Measurements from ENCODE around the gene TMEM131L. TPM values are rescaled to one million over a fixed set of nuclear protein-coding genes. Genes with fewer than 3 reads are reported as not detected.

The TMEM131L gene
- total and polyA plus RNA-seq, 4 experiments from 2014 or later = 20.8 to 65.6 (median 53.2) TPM

DNA sequence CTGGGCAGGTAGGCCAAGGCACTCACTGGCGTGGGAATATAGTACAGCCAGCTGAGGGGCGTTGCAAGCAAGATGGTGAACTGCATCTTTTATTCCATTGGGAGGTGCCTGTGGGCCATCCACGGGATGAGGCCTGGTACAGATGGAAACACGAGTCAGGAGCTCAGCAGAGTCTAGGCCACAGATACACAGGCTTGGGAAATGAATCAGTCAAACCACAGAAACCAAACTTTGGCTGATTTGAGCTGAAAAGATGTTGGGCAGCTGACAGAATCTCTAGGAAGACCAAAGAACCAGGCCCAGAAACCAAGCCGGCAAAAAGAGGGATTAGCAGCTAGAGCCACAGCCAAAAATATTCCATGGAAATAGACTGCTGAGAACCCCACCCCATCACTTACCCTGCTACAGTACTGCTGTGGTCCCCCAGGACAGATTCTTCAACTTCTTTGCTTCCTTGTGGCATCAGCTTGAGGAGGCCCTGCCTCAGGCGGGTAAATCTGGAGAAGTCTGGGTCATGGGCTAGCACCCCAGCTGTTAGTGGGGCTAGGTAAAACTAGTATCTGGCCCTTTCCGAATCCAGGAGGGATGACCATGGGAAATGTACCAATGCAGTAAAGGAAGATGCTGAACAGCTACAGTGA is 75.4 kb downstream of the TMEM131L start:
- H3K36me3 ChIP-seq (ENCODE audit: insufficient read depth, low read length) = no peaks in the 10 kb centered on the region
- no peak for DNase-seq
- H3K9me3 ChIP-seq (ENCODE audit: control insufficient read depth in 1 of 2, low read length in 2 of 2) = no peaks in the 10 kb centered on the region
- ChIA-PET CTCF (ENCODE audit: partially characterized antibody) (interaction anchor here (0.7 to 8.0 kb wide), 11 partner anchors 8 to 109 kb away, joined by 3 to 46 read pairs (median 5); partner anchors contain the start of gene TMEM131L), POLR2A (ENCODE audit: partially characterized antibody) (interaction anchor here (0.8 to 1.9 kb wide), 7 partner anchors 9 to 75 kb away, joined by 3 to 10 read pairs (median 3); partner anchors contain the start of gene TMEM131L)
- intact Hi-C loops (cut with micrococcal nuclease) = loop anchor here (1.0 kb wide), 1 partner anchor 19 kb away; no protein-coding TSS in a partner anchor
- peak overlapping the region in 7 of 8 donors; percentile 17 to 77 (median 41) for H3K4me3 Mint-ChIP-seq
- H3K4me1 ChIP-seq (ENCODE audit: insufficient read depth, low read length) = peaks cover 78% of the 10 kb centered on the region
- H3K9me3 Mint-ChIP-seq = no peaks in the 10 kb centered on the region
- H3K27ac Mint-ChIP-seq = peak overlapping the region; percentile 33 to 87 (median 75)
- no peaks in the 10 kb centered on the region for H3K27me3 Mint-ChIP-seq
- H3K27ac ChIP-seq (ENCODE audit: low read depth, low read length) = no peak overlapping the region
- peaks cover 22 to 29% of the 10 kb centered on the region in 2 donors for H3K36me3 Mint-ChIP-seq
- H3K4me3 ChIP-seq (ENCODE audit: low read length in 2 of 2) = no peak overlapping the region
- H3K4me1 Mint-ChIP-seq = peaks cover 51 to 87% (median 74%) of the 10 kb centered on the region in 4 donors
- H3K27me3 ChIP-seq (ENCODE audit: insufficient read depth, low read length) = no peaks in the 10 kb centered on the region

DNA sequence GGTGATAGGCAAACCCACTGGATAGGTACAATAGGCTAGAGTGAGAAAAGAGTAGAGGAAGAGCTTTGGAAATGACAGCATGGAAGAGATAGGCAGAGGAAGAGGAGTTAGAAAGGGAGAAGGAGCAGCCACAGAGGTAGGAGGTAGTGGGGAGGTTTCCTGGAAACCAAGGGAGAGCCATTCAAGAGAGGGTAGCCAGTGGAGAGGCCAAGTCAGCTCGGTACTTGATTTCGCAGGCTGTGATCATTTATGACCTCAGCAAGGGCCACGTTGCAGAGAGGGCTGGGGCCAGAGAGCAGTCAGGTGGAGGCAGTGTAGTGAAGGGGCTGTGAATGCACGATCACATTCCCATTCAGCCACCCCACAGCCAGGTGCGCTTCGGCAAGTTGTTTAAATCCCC is 76.0 kb downstream of the TMEM131L start:
- no peak overlapping the region for H3K27ac ChIP-seq (ENCODE audit: low read depth, low read length)
- H3K4me1 Mint-ChIP-seq = peaks cover 46 to 83% (median 69%) of the 10 kb centered on the region in 4 donors
- DNase-seq = no peak
- peaks cover 18 to 24% of the 10 kb centered on the region in 2 donors for H3K36me3 Mint-ChIP-seq
- no peak overlapping the region for H3K4me3 ChIP-seq (ENCODE audit: low read length in 2 of 2)
- POLR2A ChIA-PET (ENCODE audit: partially characterized antibody) = interaction anchor here (0.8 to 1.9 kb wide), 5 partner anchors 11 to 44 kb away, joined by 3 to 10 read pairs (median 4); no protein-coding TSS in a partner anchor
- no peaks in the 10 kb centered on the region for H3K27me3 Mint-ChIP-seq
- CTCF ChIA-PET (ENCODE audit: partially characterized antibody) = interaction anchor here (0.7 to 8.0 kb wide), 10 partner anchors 9 to 109 kb away, joined by 3 to 46 read pairs (median 6); no protein-coding TSS in a partner anchor
- no peaks in the 10 kb centered on the region for H3K36me3 ChIP-seq (ENCODE audit: insufficient read depth, low read length)
- H3K4me3 Mint-ChIP-seq = peak overlapping the region in 6 of 8 donors; percentile 17 to 77 (median 44)
- no peaks in the 10 kb centered on the region for H3K9me3 Mint-ChIP-seq
- H3K27me3 ChIP-seq (ENCODE audit: insufficient read depth, low read length) = no peaks in the 10 kb centered on the region
- peak overlapping the region; percentile 1 to 87 (median 33) for H3K27ac Mint-ChIP-seq
- intact Hi-C loops (cut with micrococcal nuclease) = no loop called here
- H3K9me3 ChIP-seq (ENCODE audit: control insufficient read depth in 1 of 2, low read length in 2 of 2) = no peaks in the 10 kb centered on the region
- H3K4me1 ChIP-seq (ENCODE audit: insufficient read depth, low read length) = peaks cover 73% of the 10 kb centered on the region

DNA sequence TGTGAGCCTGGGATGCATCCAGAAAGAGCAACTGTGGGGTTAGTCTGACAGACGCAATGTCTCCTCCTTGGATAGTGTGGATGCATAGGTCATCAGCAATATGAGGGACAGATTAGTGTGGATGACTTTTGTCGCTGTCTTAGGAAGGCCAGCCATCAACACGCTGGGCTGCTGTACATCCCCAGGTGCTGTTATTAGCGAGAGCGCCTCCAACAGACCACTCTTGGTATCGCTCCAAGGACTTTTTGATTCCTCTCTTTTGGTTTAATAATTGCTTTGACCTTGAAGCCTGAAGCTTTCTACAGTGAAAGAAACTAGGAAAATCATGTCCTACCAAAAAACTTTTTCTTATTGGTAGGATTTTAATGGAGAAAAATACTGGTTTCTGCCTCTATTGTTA is 76.7 kb downstream of the TMEM131L start:
- intact Hi-C loops (cut with micrococcal nuclease) = no loop called here
- no peaks in the 10 kb centered on the region for H3K9me3 ChIP-seq (ENCODE audit: control insufficient read depth in 1 of 2, low read length in 2 of 2)
- H3K36me3 ChIP-seq (ENCODE audit: insufficient read depth, low read length) = no peaks in the 10 kb centered on the region
- H3K27me3 ChIP-seq (ENCODE audit: insufficient read depth, low read length) = no peaks in the 10 kb centered on the region
- Mint-ChIP-seq H3K4me1 (peaks cover 48 to 83% (median 70%) of the 10 kb centered on the region in 4 donors), H3K9me3 (no peaks in the 10 kb centered on the region), H3K27ac (peak overlapping the region in 1 of 7 donors; percentile 33), H3K36me3 (peaks cover 22 to 28% of the 10 kb centered on the region in 2 donors), H3K4me3 (peak overlapping the region in 1 of 8 donors; percentile 3), H3K27me3 (no peaks in the 10 kb centered on the region)
- ChIA-PET POLR2A (ENCODE audit: partially characterized antibody) (interaction anchor here (1.7 kb wide), 1 partner anchor 14 kb away, joined by 3 read pairs; no protein-coding TSS in a partner anchor), CTCF (ENCODE audit: partially characterized antibody) (interaction anchor here (1.2 to 8.0 kb wide), 3 partner anchors 10 to 109 kb away, joined by 3 to 46 read pairs (median 16); no protein-coding TSS in a partner anchor)
- no peak overlapping the region for H3K4me3 ChIP-seq (ENCODE audit: low read length in 2 of 2)
- no peak for DNase-seq
- peaks cover 66% of the 10 kb centered on the region for H3K4me1 ChIP-seq (ENCODE audit: insufficient read depth, low read length)
- H3K27ac ChIP-seq (ENCODE audit: low read depth, low read length) = no peak overlapping the region

DNA sequence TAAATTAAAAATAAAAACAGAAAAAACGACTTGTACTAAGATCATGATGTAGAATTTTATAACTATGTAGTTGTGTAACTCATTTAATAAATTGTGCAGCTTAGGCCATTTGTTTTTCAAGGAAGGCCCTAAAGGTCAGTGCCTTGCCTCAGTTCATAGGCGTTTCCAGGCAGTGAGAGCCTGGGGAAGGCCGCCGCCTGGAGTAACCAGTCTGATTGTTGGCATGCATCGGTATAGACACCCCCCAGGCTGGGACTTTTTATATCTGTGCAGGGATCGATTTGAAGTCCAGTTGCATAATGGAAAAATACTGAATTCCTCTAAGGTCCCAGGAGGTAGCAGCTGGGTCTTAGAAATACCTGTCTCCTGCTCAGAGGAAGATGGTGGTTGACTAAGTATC is 77.2 kb downstream of the TMEM131L start:
- Mint-ChIP-seq H3K4me3 (no peak overlapping the region), H3K27ac (peak overlapping the region in 2 of 7 donors; percentile 33 to 41), H3K36me3 (peaks cover 22 to 28% of the 10 kb centered on the region in 2 donors), H3K27me3 (no peaks in the 10 kb centered on the region), H3K9me3 (no peaks in the 10 kb centered on the region), H3K4me1 (peaks cover 46 to 82% (median 68%) of the 10 kb centered on the region in 4 donors)
- Histone ChIP-seq H3K4me1 (ENCODE audit: insufficient read depth, low read length) (peaks cover 60% of the 10 kb centered on the region), H3K27ac (ENCODE audit: low read depth, low read length) (no peak overlapping the region), H3K27me3 (ENCODE audit: insufficient read depth, low read length) (no peaks in the 10 kb centered on the region), H3K9me3 (ENCODE audit: control insufficient read depth in 1 of 2, low read length in 2 of 2) (no peaks in the 10 kb centered on the region), H3K36me3 (ENCODE audit: insufficient read depth, low read length) (no peaks in the 10 kb centered on the region), H3K4me3 (ENCODE audit: low read length in 2 of 2) (no peak overlapping the region)
- ChIA-PET POLR2A (ENCODE audit: partially characterized antibody) (interaction anchor here (1.7 kb wide), 1 partner anchor 14 kb away, joined by 3 read pairs; no protein-coding TSS in a partner anchor), CTCF (ENCODE audit: partially characterized antibody) (interaction anchor here (1.2 to 8.0 kb wide), 3 partner anchors 10 to 110 kb away, joined by 3 to 46 read pairs (median 16); no protein-coding TSS in a partner anchor)
- intact Hi-C loops (cut with micrococcal nuclease) = no loop called here
- DNase-seq = no peak

DNA sequence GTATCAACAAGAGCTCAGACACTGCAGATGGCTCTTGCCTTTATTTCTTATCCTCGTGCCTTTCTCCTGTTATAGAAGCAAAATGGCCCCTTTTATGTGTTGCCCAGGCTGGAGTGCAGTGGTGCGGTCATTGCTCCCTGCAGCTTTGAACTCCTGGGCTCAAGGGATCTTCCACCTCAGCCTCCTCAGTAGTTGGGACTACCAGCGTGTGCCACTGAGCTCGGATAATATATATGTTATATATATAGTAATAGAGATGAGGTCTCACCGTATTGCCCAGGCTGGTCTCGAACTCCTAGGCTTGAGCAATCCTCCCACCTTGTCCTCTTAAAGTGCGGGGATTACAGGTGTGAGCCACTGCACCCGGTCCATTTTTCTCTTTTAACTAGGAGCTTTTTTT is 79.7 kb downstream of the TMEM131L start:
- peak overlapping the region in 1 of 8 donors; percentile 10 for H3K4me3 Mint-ChIP-seq
- H3K27me3 ChIP-seq (ENCODE audit: insufficient read depth, low read length) = no peaks in the 10 kb centered on the region
- peaks cover 47 to 77% (median 64%) of the 10 kb centered on the region in 4 donors for H3K4me1 Mint-ChIP-seq
- no peaks in the 10 kb centered on the region for H3K9me3 ChIP-seq (ENCODE audit: control insufficient read depth in 1 of 2, low read length in 2 of 2)
- no peak overlapping the region for H3K4me3 ChIP-seq (ENCODE audit: low read length in 2 of 2)
- no peak for DNase-seq
- peak overlapping the region in 1 of 7 donors; percentile 42 for H3K27ac Mint-ChIP-seq
- H3K27ac ChIP-seq (ENCODE audit: low read depth, low read length) = no peak overlapping the region
- intact Hi-C loops (cut with micrococcal nuclease) = no loop called here
- no peaks in the 10 kb centered on the region for H3K9me3 Mint-ChIP-seq
- H3K4me1 ChIP-seq (ENCODE audit: insufficient read depth, low read length) = peaks cover 44% of the 10 kb centered on the region
- CTCF ChIA-PET (ENCODE audit: partially characterized antibody) = interaction anchor here (0.6 to 8.0 kb wide), 4 partner anchors 12 to 462 kb away, joined by 3 to 46 read pairs (median 4); no protein-coding TSS in a partner anchor
- POLR2A ChIA-PET (ENCODE audit: partially characterized antibody) = no interaction called here
- no peaks in the 10 kb centered on the region for H3K36me3 ChIP-seq (ENCODE audit: insufficient read depth, low read length)
- peaks cover 22 to 28% of the 10 kb centered on the region in 2 donors for H3K36me3 Mint-ChIP-seq
- no peaks in the 10 kb centered on the region for H3K27me3 Mint-ChIP-seq

- Mint-ChIP-seq H3K9me3 (no peaks in the 10 kb centered on the region), H3K27ac (peak overlapping the region in 1 of 7 donors; percentile 42)
- no peaks in the 10 kb centered on the region for H3K9me3 ChIP-seq (ENCODE audit: control insufficient read depth in 1 of 2, low read length in 2 of 2)
These were observed 80.1 kb downstream of the TMEM131L start for GRCh38 chr4:153546280-153546679.

DNA sequence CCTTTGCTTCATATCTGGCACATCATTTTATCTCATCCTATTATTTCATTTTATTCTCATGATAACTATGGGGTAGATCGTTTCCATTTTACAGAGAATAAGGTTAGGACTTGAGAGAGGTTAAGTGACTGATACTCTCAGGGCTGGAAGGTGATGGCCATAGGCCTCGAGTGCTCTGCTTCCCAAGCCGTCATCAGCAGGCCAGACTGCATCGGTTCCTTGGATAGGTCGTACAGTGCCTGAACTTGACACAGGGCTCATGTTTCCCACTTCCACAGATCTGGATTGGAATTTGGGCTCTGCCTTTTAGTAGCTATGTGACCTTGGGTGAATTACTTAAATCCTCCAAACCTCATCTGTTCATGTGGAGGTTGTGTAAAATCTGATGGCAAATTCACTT is 81.4 kb downstream of the TMEM131L start:
- no peak for DNase-seq
- POLR2A ChIA-PET (ENCODE audit: partially characterized antibody) = interaction anchor here (1.1 kb wide), 1 partner anchor 80 kb away, joined by 3 read pairs; no protein-coding TSS in a partner anchor
- peaks cover 35 to 62% (median 50%) of the 10 kb centered on the region in 4 donors for H3K4me1 Mint-ChIP-seq
- no peak overlapping the region for H3K4me3 Mint-ChIP-seq
- Histone ChIP-seq H3K27ac (ENCODE audit: low read depth, low read length) (no peak overlapping the region), H3K9me3 (ENCODE audit: control insufficient read depth in 1 of 2, low read length in 2 of 2) (no peaks in the 10 kb centered on the region), H3K4me1 (ENCODE audit: insufficient read depth, low read length) (peaks cover 27% of the 10 kb centered on the region), H3K27me3 (ENCODE audit: insufficient read depth, low read length) (no peaks in the 10 kb centered on the region), H3K36me3 (ENCODE audit: insufficient read depth, low read length) (no peaks in the 10 kb centered on the region), H3K4me3 (ENCODE audit: low read length in 2 of 2) (no peak overlapping the region)
- H3K36me3 Mint-ChIP-seq = peaks cover 20 to 32% of the 10 kb centered on the region in 2 donors
- peak overlapping the region in 2 of 7 donors; percentile 10 to 35 for H3K27ac Mint-ChIP-seq
- H3K27me3 Mint-ChIP-seq = no peaks in the 10 kb centered on the region
- H3K9me3 Mint-ChIP-seq = no peaks in the 10 kb centered on the region
- intact Hi-C loops (cut with micrococcal nuclease) = no loop called here
- CTCF ChIA-PET (ENCODE audit: partially characterized antibody) = interaction anchor here (1.4 to 8.0 kb wide), 2 partner anchors 14 to 114 kb away, joined by 5 to 46 read pairs; no protein-coding TSS in a partner anchor

More at GRCh38 chr4:153546280-153546679, 80.1 kb downstream of the TMEM131L start:
- CTCF ChIA-PET (ENCODE audit: partially characterized antibody) = interaction anchor here (0.6 to 8.0 kb wide), 4 partner anchors 13 to 114 kb away, joined by 3 to 46 read pairs (median 4); no protein-coding TSS in a partner anchor
- Mint-ChIP-seq H3K4me3 (no peak overlapping the region), H3K4me1 (peaks cover 44 to 75% (median 61%) of the 10 kb centered on the region in 4 donors), H3K36me3 (peaks cover 25 to 32% of the 10 kb centered on the region in 2 donors), H3K27me3 (no peaks in the 10 kb centered on the region)
- no peak overlapping the region for H3K4me3 ChIP-seq (ENCODE audit: low read length in 2 of 2)
- no peak overlapping the region for H3K27ac ChIP-seq (ENCODE audit: low read depth, low read length)
- POLR2A ChIA-PET (ENCODE audit: partially characterized antibody) = interaction anchor here (0.6 kb wide), 1 partner anchor 207 kb away, joined by 5 read pairs; no protein-coding TSS in a partner anchor
- no peaks in the 10 kb centered on the region for H3K36me3 ChIP-seq (ENCODE audit: insufficient read depth, low read length)
- no peaks in the 10 kb centered on the region for H3K27me3 ChIP-seq (ENCODE audit: insufficient read depth, low read length)
- no peak for DNase-seq
- intact Hi-C loops (cut with micrococcal nuclease) = no loop called here
- H3K4me1 ChIP-seq (ENCODE audit: insufficient read depth, low read length) = peaks cover 40% of the 10 kb centered on the region

All from CD4-positive, alpha-beta memory T cell (primary cell).